GM12878 (cell line): ENCODE measurements around the gene AIP. TPM values are rescaled to one million over a fixed set of nuclear protein-coding genes. Genes with fewer than 3 reads are reported as not detected.
A peak's percentile ranks its signal among the peaks of the same experiment; 100 is the strongest.

Experiments
- ATF3 ChIP-seq: IDR thresholded peaks from 2 replicates; pipeline ENCODE4 v1.6.1; 2011; ENCODE audit warnings: low read depth, mild to moderate bottlenecking, low read length, moderate library complexity, borderline replicate concordance; ENCODE audit errors: extremely low read depth
- ATF7 ChIP-seq: fragments of 450-650 bp; IDR thresholded peaks from 2 replicates; pipeline ENCODE4 v1.6.1; 2016; ENCODE audit warnings: low read depth, mild to moderate bottlenecking
- CEBPZ ChIP-seq: fragments of 150-350 bp; IDR thresholded peaks from 2 replicates; pipeline ENCODE4 v1.6.1; 2016; ENCODE audit warnings: low read depth, low read length
- CREB1 ChIP-seq: IDR thresholded peaks from 2 replicates; pipeline ENCODE4 v1.6.1; 2012; ENCODE audit warnings: low read depth, mild to moderate bottlenecking, inconsistent platforms
- DPF2 ChIP-seq: fragments of 450-650 bp; IDR thresholded peaks from 2 replicates; pipeline ENCODE4 v1.6.1; 2017; ENCODE audit warnings: mild to moderate bottlenecking
- EP300 ChIP-seq, 2 experiments: fragments of 150-350 bp in 1 of 2; IDR thresholded peaks; 2 replicates each; pipeline ENCODE4 v1.6.1; 2011 to 2012; ENCODE audit warnings: low read depth in 2 of 2, low read length in 2 of 2, borderline replicate concordance in 1 of 2, improper control_type of control experiment in 1 of 2, inconsistent platforms in 1 of 2; ENCODE audit not compliant: control insufficient read depth in 1 of 2
- EZH2 ChIP-seq: IDR thresholded peaks from 2 replicates; pipeline ENCODE4 v1.6.1; 2012; ENCODE audit warnings: low read depth, mild to moderate bottlenecking, control low read depth, inconsistent platforms, low read length, borderline replicate concordance; ENCODE audit not compliant: control insufficient read depth
- HDGF ChIP-seq: fragments of 450-650 bp; IDR thresholded peaks from 2 replicates; pipeline ENCODE4 v1.6.1; 2016; ENCODE audit warnings: antibody characterized with exemption
- MEF2A ChIP-seq: IDR thresholded peaks from 2 replicates; pipeline ENCODE4 v1.6.1; 2011; ENCODE audit warnings: low read depth, mild to moderate bottlenecking, low read length, moderate library complexity; ENCODE audit not compliant: insufficient read depth
- MEF2B ChIP-seq: fragments of 450-650 bp; IDR thresholded peaks from 2 replicates; pipeline ENCODE4 v1.6.1; 2018; ENCODE audit warnings: mild to moderate bottlenecking, moderate library complexity; ENCODE audit not compliant: partially characterized antibody, poor library complexity, severe bottlenecking
- MYC ChIP-seq: IDR thresholded peaks from 2 replicates; pipeline ENCODE4 v1.6.1; 2011; ENCODE audit warnings: mild to moderate bottlenecking, low read length, moderate library complexity, inconsistent platforms; ENCODE audit not compliant: insufficient read depth, insufficient replicate concordance, insufficient read length, severe bottlenecking
- NBN ChIP-seq: fragments of 450-650 bp; IDR thresholded peaks from 2 replicates; pipeline ENCODE4 v1.6.1; 2016
- NR2C2 ChIP-seq: IDR thresholded peaks from 2 replicates; pipeline ENCODE4 v1.6.1; 2011; ENCODE audit warnings: borderline replicate concordance, low read depth; ENCODE audit not compliant: control insufficient read depth, insufficient read length
- PAX8 ChIP-seq: fragments of 450-650 bp; IDR thresholded peaks from 2 replicates; pipeline ENCODE4 v1.6.1; 2017; ENCODE audit warnings: mild to moderate bottlenecking, moderate library complexity
- RB1 ChIP-seq: fragments of 450-650 bp; formaldehyde crosslinking; IDR thresholded peaks from 2 replicates; pipeline ENCODE4 v1.6.1; 2017; ENCODE audit warnings: mild to moderate bottlenecking, borderline replicate concordance
- SMAD1 ChIP-seq: fragments of 450-650 bp; IDR thresholded peaks from 2 replicates; pipeline ENCODE4 v1.6.1; 2018; ENCODE audit warnings: mild to moderate bottlenecking, low read depth; ENCODE audit not compliant: partially characterized antibody
- SP1 ChIP-seq: IDR thresholded peaks from one replicate; pipeline ENCODE4 v1.6.1; 2011; ENCODE audit warnings: low read depth, low read length
- SPI1 ChIP-seq: IDR thresholded peaks from 2 replicates; pipeline ENCODE4 v1.6.1; 2011; ENCODE audit warnings: low read depth, mild to moderate bottlenecking, low read length, moderate library complexity, borderline replicate concordance; ENCODE audit not compliant: insufficient read depth
- TCF12 ChIP-seq: IDR thresholded peaks from 2 replicates; pipeline ENCODE4 v1.6.1; 2011; ENCODE audit warnings: low read depth, mild to moderate bottlenecking, low read length
- polyA plus RNA-seq, 11 experiments: library from polyadenylated mRNA; depleted of rRNA in 4 of 11; unstranded in 6 of 11; stranded (reverse) in 5 of 11; fragments of >200 nt; fragmentation: Nextera tagmentation in 4 of 11; fragmentation: Illumina TruSeq in 1 of 11; extraction: Ambion mirVana in 4 of 11; extraction: Trizol in 1 of 11; gene quantifications; 1 replicate in 1 of 11; 2 replicates in 10 of 11; pipeline versions ENCODE4 v1.2.1 to v1.2.3, GENCODE V29; 2011 to 2016; ENCODE audit warnings: inconsistent platforms in 2 of 11, missing spikeins in 2 of 11, low read depth in 1 of 11
- total RNA-seq, 4 experiments: library from RNA; depleted of rRNA in 3 of 4; stranded (reverse); fragments of >200 nt in 3 of 4; fragmentation: Illumina TruSeq in 1 of 4; extraction: Trizol in 1 of 4; gene quantifications; 2 replicates each; pipeline versions ENCODE4 v1.2.1 to v1.2.3, GENCODE V29; 2013 to 2021
- TF ChIP-seq, protein P1 (sequence below): IDR thresholded peaks from 2 replicates; pipeline ENCODE4 v1.6.1; 2012; ENCODE audit warnings: low read depth, low read length, improper control_type of control experiment
- TF ChIP-seq, protein P2 (sequence below): fragments of 450-650 bp; formaldehyde crosslinking; IDR thresholded peaks from 2 replicates; pipeline ENCODE4 v1.5.0; 2022; ENCODE audit warnings: mild to moderate bottlenecking, missing genetic modification characterization

AIP gene
- total and polyA plus RNA-seq, 10 of the 15 experiments (the other 5 are each of a cell fraction or from before 2014, with no cell fraction given), result 12.6 to 164 (median 104) TPM

GRCh38 chr11:67436459-67437081, 46.3 kb upstream of the AIP start (continued):
- no peak for TF ChIP-seq CREB1
- peak; percentile 29; the same call in 1 of the 2 replicates for TF ChIP-seq MEF2A
- TF ChIP-seq RB1, result peak; percentile 49; the same call in 1 of the 2 replicates
- no peak for TF ChIP-seq NR2C2
- TF ChIP-seq NBN, result peak; percentile 99
- TF ChIP-seq, protein P1, sequence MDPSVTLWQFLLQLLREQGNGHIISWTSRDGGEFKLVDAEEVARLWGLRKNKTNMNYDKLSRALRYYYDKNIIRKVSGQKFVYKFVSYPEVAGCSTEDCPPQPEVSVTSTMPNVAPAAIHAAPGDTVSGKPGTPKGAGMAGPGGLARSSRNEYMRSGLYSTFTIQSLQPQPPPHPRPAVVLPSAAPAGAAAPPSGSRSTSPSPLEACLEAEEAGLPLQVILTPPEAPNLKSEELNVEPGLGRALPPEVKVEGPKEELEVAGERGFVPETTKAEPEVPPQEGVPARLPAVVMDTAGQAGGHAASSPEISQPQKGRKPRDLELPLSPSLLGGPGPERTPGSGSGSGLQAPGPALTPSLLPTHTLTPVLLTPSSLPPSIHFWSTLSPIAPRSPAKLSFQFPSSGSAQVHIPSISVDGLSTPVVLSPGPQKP, result peak; percentile 57
- TF ChIP-seq EP300 (IDR thresholded peaks at IDR 0.05; ENCODE audit: borderline replicate concordance in 1 of 2, control insufficient read depth in 1 of 2, low read depth in 2 of 2, low read length in 2 of 2), result peak; percentile 28 to 30; a peak in 1 of 4 replicates
- TF ChIP-seq MYC, result no peak
- no peak for TF ChIP-seq PAX8
- 0 out of 2 replicates have a peak, but pooled peaks have one; percentile 89 for TF ChIP-seq HDGF
- TF ChIP-seq CEBPZ, result no peak
- no peak for TF ChIP-seq SPI1
- peak; percentile 48 for TF ChIP-seq SMAD1
- no peak for TF ChIP-seq EZH2
- TF ChIP-seq DPF2, result 0 out of 2 replicates have a peak, but pooled peaks have one; percentile 52
- no peak for TF ChIP-seq MEF2B
- TF ChIP-seq SP1, result peak; percentile 79
- peak; percentile 64 for TF ChIP-seq ATF7
- no peak for TF ChIP-seq ATF3
- peak; percentile 99 for TF ChIP-seq TCF12
- TF ChIP-seq, protein P2, sequence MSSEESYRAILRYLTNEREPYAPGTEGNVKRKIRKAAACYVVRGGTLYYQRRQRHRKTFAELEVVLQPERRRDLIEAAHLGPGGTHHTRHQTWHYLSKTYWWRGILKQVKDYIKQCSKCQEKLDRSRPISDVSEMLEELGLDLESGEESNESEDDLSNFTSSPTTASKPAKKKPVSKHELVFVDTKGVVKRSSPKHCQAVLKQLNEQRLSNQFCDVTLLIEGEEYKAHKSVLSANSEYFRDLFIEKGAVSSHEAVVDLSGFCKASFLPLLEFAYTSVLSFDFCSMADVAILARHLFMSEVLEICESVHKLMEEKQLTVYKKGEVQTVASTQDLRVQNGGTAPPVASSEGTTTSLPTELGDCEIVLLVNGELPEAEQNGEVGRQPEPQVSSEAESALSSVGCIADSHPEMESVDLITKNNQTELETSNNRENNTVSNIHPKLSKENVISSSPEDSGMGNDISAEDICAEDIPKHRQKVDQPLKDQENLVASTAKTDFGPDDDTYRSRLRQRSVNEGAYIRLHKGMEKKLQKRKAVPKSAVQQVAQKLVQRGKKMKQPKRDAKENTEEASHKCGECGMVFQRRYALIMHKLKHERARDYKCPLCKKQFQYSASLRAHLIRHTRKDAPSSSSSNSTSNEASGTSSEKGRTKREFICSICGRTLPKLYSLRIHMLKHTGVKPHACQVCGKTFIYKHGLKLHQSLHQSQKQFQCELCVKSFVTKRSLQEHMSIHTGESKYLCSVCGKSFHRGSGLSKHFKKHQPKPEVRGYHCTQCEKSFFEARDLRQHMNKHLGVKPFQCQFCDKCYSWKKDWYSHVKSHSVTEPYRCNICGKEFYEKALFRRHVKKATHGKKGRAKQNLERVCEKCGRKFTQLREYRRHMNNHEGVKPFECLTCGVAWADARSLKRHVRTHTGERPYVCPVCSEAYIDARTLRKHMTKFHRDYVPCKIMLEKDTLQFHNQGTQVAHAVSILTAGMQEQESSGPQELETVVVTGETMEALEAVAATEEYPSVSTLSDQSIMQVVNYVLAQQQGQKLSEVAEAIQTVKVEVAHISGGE (CRISPR knock-in tag), result no peak
